Activated CD4-positive, alpha-beta T cell treated with anti-CD3 and anti-CD28 coated beads, Interleukin-2, amount 50 U/mL, for 24 hours (primary cell): ENCODE data around the gene KRT38.
"Not testable (repeated sequence)": the region's sequence is repeated elsewhere in the genome, so short reads cannot be mapped to it uniquely, and the experiment has no call there.

Experiments
- DNase-seq, 2 donors: peaks; one replicate each; pipeline ENCODE4 v3.0.0-alpha.2; 2020; ENCODE audit warnings: low read depth in 1 of 2, low spot score in 1 of 2

KRT38 gene

DNA sequence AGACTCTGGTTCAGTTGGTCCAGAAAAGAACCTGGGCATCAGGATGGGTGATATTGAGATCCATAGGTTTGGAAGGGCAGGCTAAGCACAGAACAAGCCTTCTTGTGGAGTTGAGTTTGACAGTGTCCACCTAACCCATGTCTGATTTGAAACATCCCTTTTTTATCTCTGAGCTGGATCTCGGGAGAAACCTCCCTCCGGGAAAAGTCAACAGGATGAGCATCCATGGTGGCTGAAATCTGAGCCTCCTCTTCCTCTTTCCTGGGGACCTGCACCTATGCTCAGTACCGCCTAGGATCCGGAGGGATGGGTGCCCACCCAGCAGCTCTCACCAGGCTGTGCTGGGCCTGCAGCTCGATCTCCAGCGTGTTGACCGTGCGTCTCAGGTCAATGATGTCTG lies 23.0 kb upstream of the KRT38 start:
- no peak for DNase-seq

- no peak for DNase-seq
Measured at GRCh38 chr17:41462705-41463104, 21.9 kb upstream of the KRT38 start.

DNA sequence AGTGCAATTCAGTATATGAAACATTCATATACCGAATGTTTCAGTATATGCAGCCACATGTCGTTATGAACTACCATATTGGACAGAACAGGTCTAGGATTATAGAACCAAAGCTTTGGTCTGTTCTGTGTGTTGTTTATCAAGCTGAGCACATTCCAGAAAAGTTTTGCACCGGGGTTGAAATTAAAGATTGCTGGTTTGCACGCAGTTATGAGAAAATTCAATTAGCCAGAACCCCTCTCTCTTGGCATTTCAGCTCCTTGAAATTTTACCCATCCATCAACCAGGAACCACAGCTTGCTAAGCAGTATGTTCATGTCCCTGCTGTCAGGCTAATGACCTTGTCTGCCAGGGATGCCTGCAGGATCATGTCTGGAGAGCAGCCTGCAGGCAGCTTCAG lies 16.9 kb upstream of the KRT38 start:
- no peak for DNase-seq

DNA sequence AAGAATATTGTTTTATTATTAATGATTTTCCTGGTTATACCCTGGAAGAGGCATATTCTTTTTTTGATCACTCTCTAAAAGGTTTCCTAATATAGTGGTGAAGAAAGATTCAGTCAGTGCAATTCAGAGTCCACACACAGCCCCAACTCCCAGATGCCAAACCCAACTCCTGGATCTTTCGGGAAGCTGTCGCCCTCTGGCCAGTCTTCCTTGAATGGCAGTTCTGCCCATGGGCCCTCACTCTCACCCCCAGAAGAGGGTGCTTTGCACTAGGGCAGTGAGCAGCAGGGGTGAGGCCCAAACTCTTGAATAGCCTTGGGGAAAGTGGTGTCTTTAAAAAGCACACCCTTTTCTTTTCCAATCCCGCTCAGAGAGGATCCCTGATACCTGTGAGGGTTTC lies 15.4 kb upstream of the KRT38 start:
- no peak for DNase-seq

- no peak for DNase-seq
Measured at GRCh38 chr17:41455236-41455635, 14.5 kb upstream of the KRT38 start.

- DNase-seq, result no peak
Measured at GRCh38 chr17:41453066-41453465, 12.3 kb upstream of the KRT38 start.

GRCh38 chr17:41452281-41452680 lies 11.5 kb upstream of the KRT38 start:
- no peak for DNase-seq

DNA sequence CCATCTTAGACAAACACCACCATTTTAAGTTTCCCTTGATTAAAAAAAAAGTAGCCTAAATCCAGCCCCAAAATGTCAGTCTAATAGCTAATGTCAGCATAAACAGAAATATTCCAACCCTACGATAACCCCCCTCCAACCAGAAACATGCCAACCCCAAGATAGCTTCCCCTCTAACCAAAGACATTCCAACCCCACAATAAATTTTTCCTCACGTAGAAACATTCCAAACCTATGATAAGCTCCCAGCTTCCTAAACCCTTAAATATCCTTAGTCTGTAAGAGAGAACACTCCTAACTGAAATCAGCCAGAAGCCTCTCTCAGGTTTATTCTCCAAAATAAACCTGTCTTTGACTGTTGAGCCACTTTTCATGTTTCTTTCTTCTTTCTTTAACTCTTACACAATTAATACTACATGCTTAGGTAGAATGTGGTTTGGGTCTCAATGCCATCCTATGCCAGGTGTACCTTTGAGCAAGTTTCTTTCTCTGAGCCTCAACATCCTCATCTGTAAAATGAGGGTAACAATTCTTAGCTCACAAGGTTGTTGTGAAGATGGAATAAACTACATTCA lies 10.5 kb upstream of the KRT38 start:
- no peak for DNase-seq

DNA sequence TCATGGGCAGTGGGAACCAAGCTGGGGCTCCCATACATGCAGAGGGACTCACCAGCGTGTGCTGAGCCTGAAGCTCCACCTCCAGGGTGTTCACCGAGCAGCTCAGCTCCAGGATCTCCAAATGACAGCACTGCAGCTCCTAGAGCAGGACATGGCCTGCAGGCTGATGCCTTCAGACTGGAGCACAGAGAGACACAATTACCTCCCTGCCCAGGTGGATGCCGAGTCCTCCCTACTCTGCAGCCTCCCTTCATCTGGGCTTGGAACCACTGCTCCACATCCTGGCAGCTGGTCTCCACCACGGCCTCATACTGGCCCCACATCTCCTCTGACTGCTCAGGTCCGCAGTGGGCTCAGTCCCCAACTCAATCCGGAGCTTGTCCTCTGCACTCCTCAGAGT lies 8.2 kb upstream of the KRT38 start:
- DNase-seq, result no peak

GRCh38 chr17:41448506-41448905 lies 7.7 kb upstream of the KRT38 start:
- DNase-seq, result no peak

DNA sequence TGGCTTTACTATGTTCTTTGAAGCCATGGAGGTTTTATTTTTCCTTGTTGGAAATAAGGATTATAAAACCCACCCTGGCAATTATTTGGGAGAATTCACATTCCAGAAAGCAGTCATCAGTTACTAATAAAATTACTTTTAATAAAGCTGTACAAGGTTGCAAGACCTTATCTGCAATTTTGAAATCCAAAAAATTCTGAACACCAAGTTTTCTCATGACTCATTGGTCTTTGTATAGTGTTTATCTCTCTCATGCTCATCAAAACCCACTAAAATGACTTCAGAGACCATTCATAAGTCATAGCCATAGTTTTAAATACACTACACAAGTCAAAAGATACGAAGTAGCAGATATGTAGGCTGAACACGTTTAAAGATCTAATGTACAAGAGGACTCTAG lies 6.0 kb upstream of the KRT38 start:
- DNase-seq, result no peak

GRCh38 chr17:41444640-41445039 lies 3.9 kb upstream of the KRT38 start:
- DNase-seq, result no peak

DNA sequence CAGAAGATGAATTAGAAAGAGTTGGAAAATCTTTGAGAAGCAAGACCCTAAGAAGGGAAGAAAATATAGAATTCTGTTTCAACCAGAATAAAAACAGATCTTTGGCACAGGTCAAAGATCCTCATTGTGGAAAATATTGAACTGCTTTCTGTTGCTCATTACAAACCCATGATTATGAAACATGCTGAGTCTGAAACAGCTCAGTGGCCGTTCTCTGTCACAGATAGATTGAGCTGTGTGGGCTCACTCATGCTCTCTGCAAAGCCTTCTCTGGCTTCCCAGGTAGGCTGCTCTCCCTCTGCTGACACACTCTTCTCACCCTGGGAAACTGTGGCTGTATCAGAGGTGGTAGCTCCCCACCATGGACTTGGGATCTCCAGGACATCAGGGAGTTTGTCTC lies 3.4 kb upstream of the KRT38 start:
- no peak for DNase-seq

DNA sequence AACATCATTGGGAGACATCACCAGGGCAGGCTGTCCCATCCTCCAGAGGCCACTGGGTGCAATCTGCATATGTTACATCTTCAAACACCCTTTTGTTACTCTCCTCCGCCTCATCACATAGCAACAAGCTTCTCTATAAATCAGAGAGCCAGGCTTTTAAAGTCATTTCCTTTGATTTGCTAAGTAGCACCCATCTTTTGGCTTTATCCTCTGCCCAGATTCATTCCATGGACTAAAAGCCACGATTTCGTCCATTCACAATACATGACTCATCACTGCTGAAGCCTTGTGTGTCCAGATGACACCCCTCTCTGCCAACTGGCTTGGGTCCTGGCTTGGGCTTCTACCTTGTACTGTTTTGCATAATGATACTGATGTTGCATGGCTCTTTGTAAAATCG lies 2.0 kb upstream of the KRT38 start:
- DNase-seq, result no peak

- no peak for DNase-seq
Measured at GRCh38 chr17:41439375-41439774, 1.4 kb downstream of the KRT38 start.

- no peak for DNase-seq
Measured at GRCh38 chr17:41437769-41438168, 3.0 kb downstream of the KRT38 start.

DNA sequence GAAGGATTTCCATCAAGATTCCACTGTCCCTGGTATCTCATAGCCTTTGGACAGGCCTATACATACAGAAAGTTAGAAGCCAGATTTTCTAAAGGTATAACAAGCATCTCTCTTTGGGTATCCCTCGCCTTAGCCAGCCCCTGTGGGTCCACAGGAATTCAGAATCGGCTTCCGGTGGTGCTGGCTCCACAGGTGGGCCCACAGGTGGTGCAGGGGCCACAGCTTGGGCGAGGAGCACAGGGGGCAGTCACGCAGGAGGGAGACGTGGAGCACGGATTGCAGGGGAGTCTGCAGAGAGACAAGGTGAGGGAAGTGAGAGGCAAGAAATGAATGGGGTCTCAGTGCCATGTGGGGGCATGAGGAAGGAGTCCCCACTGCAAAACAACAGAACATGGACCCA lies 3.5 kb downstream of the KRT38 start:
- no peak for DNase-seq

DNA sequence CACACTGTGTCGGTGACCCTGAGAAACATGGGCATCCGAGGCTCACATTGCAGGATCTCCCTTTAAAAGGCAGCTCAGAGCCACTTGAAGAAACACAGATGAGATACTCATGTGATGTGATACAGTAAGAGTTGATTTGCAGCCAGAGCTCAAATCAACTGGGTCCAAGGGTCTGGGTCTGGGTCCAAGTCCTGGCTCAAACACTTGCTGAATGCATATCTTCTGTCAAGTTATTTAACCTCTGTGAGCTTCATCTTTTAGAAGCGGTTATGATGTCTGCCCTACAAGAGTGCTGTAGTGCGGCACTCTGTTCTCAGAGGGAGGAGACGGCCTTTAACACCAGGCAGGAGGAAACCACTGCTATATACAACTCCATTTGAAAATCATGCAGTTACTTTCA lies 6.4 kb downstream of the KRT38 start:
- no peak for DNase-seq

- no peak for DNase-seq
Measured at GRCh38 chr17:41434005-41434404, 6.8 kb downstream of the KRT38 start.

- no peak for DNase-seq
Measured at GRCh38 chr17:41433586-41433985, 7.2 kb downstream of the KRT38 start.

DNA sequence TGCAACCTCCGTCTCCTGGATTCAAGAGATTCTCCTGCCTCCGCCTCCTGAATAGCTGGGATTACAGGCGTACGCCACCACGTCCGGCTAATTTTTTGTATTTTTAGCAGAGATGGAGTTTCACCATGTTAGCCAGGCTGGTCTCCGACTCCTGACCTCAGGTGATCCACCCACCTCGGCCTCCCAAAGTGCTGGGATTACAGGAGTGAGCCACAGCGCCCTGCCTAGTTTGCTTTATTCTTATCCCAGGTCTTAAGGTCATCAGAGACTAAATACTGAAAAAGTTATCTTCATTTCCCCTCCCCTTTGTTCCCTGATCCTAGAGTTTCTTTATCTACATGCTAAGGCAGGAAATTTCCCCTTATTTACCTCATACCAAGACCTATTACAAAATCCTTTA lies 10.4 kb downstream of the KRT38 start:
- not testable (repeated sequence) for DNase-seq

- DNase-seq, result no peak
Measured at GRCh38 chr17:41429667-41430066, 11.1 kb downstream of the KRT38 start.

- no peak for DNase-seq
Measured at GRCh38 chr17:41428591-41429291, 12.0 kb downstream of the KRT38 start.
